Esophagus squamous epithelium (tissue), 4 donors: ENCODE data around the gene TSC22D1.

ENCODE experiments used
- POLR2A ChIP-seq, 4 donors: fragments of 450-650 bp; IDR thresholded peaks; one replicate each; pipeline ENCODE4 v1.6.1; 2017; ENCODE audit warnings: antibody characterized with exemption in 4 of 4, mild to moderate bottlenecking in 4 of 4, moderate library complexity in 3 of 4
- TF ChIP-seq, protein P1 (sequence below), 6 experiments: fragments of 450-650 bp in 4 of 6; fragments of 200-600 bp in 2 of 6; sonication (generic) in 2 of 6; IDR thresholded peaks; one replicate each; pipeline ENCODE4 v1.5.1; 2016 to 2019; ENCODE audit warnings: antibody characterized with exemption in 6 of 6, mild to moderate bottlenecking in 4 of 6, moderate library complexity in 4 of 6

DNA sequence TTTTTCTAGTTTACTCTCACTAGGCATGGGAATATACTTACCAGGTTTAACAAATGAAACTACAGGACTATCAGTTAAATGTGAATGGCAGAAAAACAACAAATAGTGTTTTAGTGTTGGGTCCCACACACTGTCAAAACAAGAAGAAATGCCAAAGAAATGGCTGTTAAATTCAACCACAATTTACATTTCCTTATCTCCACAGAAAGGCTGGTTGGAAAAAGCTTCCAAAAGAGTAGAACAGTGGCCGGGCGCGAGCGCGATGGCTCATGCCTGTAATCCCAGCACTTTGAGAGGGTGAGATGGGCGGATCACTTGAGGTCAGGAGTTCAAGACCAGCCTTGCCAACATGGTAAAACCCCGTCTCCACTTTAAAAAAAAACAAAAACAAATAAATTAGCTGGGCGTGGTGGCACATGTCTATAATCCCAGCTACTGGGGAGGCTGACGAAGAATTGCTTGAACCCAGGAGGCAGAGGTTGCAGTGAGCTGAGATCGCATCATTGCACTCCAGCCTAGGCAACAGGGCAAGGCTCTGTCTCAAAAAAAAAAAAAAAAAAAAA, 136.0 kb downstream of the TSC22D1 start:
- TF ChIP-seq, protein P1, sequence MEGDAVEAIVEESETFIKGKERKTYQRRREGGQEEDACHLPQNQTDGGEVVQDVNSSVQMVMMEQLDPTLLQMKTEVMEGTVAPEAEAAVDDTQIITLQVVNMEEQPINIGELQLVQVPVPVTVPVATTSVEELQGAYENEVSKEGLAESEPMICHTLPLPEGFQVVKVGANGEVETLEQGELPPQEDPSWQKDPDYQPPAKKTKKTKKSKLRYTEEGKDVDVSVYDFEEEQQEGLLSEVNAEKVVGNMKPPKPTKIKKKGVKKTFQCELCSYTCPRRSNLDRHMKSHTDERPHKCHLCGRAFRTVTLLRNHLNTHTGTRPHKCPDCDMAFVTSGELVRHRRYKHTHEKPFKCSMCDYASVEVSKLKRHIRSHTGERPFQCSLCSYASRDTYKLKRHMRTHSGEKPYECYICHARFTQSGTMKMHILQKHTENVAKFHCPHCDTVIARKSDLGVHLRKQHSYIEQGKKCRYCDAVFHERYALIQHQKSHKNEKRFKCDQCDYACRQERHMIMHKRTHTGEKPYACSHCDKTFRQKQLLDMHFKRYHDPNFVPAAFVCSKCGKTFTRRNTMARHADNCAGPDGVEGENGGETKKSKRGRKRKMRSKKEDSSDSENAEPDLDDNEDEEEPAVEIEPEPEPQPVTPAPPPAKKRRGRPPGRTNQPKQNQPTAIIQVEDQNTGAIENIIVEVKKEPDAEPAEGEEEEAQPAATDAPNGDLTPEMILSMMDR (IDR thresholded peaks at IDR 0.05) = no peak
- TF ChIP-seq POLR2A (IDR thresholded peaks at IDR 0.05) = no peak
